Spleen (tissue), 7 donors: ENCODE data around the gene GMDS.

Experiments used
- CTCF ChIP-seq, 11 experiments: fragments of 200-600 bp in 7 of 11; fragments of 450-650 bp in 4 of 11; sonication (generic) in 4 of 11; IDR thresholded peaks in 8 of 11; conservative IDR thresholded peaks in 3 of 11; 1 replicate in 7 of 11; 2 replicates in 4 of 11; pipeline versions ENCODE4 v1.4.0 to v1.8.0; 2016 to 2021; ENCODE audit warnings: antibody characterized with exemption in 11 of 11, inconsistent platforms in 4 of 11, mild to moderate bottlenecking in 1 of 11
- POLR2A ChIP-seq, 3 donors: fragments of 450-650 bp; IDR thresholded peaks; one replicate each; pipeline ENCODE4 v1.5.1; 2017; ENCODE audit warnings: antibody characterized with exemption in 3 of 3, mild to moderate bottlenecking in 1 of 3
- POLR2AphosphoS5 ChIP-seq, 3 donors: sonication (generic); formaldehyde crosslinking; IDR thresholded peaks; one replicate each; pipeline ENCODE4 v1.5.1; 2017; ENCODE audit warnings: antibody characterized with exemption in 3 of 3
- donor health status: DM: no; HTN: no; CAD: no; lungs with moderate emphysema.
- donor health status: DM: no; HTN: no; CAD: no.
- donor health status: DM: no; HTN: no; CAD: no.

GRCh38 chr6:2149361-2150006 is 95.9 kb downstream of the GMDS start:
- TF ChIP-seq POLR2A (IDR thresholded peaks at IDR 0.05), result no peak
- TF ChIP-seq POLR2AphosphoS5 (IDR thresholded peaks at IDR 0.05), result no peak
- no peak for TF ChIP-seq CTCF (IDR thresholded peaks at IDR 0.05 in 8 of 11, conservative IDR thresholded peaks at IDR 0.05 in 3 of 11)
